ENCODE data around the gene CDH12.

The CDH12 gene

GRCh38 chr5:21847300-21847699 lies 1005.8 kb downstream of the CDH12 start:
- Histone ChIP-seq H3K36me3 (ENCODE audit: low read length) (no peaks in the 10 kb centered on the region), H3K27ac (ENCODE audit: low read depth, low read length) (no peak overlapping the region), H4K20me1 (ENCODE audit: low read depth, low read length) (no peaks in the 10 kb centered on the region), H3K4me2 (ENCODE audit: low read depth, low read length, poor library complexity, severe bottlenecking) (no peak overlapping the region), H3K9me2 (replicated peaks; ENCODE audit: insufficient read depth, low read length) (no peaks in the 10 kb centered on the region), H3K79me2 (ENCODE audit: insufficient read depth, low read length) (no peaks in the 10 kb centered on the region), H3K4me3 (ENCODE audit: insufficient read depth, low read length, poor library complexity, severe bottlenecking) (no peak overlapping the region), H3F3A (ENCODE audit: insufficient read depth) (no peaks in the 10 kb centered on the region), H2AFZ (ENCODE audit: low read depth, low read length, severe bottlenecking) (no peak overlapping the region), H3K9ac (ENCODE audit: low read length) (no peak overlapping the region), H3K27me3 (ENCODE audit: low read length) (no peaks in the 10 kb centered on the region), H3K9me3 (ENCODE audit: insufficient read depth, low read length) (no peaks in the 10 kb centered on the region; the same call in 1 of the 2 replicates)
- TF ChIP-seq CTCF (IDR thresholded peaks at IDR 0.05; ENCODE audit: insufficient read depth, low read length, poor library complexity, severe bottlenecking) (no peak), EZH2phosphoT487 (conservative IDR thresholded peaks at IDR 0.05; ENCODE audit: low read length) (no peak)

- Histone ChIP-seq H3K9me3 (ENCODE audit: insufficient read depth, low read length) (no peaks in the 10 kb centered on the region; the same call in 1 of the 2 replicates), H2AFZ (ENCODE audit: low read depth, low read length, severe bottlenecking) (no peak overlapping the region), H3K4me3 (ENCODE audit: insufficient read depth, low read length, poor library complexity, severe bottlenecking) (no peak overlapping the region), H3K27ac (ENCODE audit: low read depth, low read length) (no peak overlapping the region), H3F3A (ENCODE audit: insufficient read depth) (no peaks in the 10 kb centered on the region), H3K27me3 (ENCODE audit: low read length) (no peaks in the 10 kb centered on the region), H4K20me1 (ENCODE audit: low read depth, low read length) (no peaks in the 10 kb centered on the region), H3K36me3 (ENCODE audit: low read length) (no peaks in the 10 kb centered on the region), H3K4me2 (ENCODE audit: low read depth, low read length, poor library complexity, severe bottlenecking) (no peak overlapping the region), H3K9ac (ENCODE audit: low read length) (no peak overlapping the region), H3K79me2 (ENCODE audit: insufficient read depth, low read length) (no peaks in the 10 kb centered on the region), H3K9me2 (replicated peaks; ENCODE audit: insufficient read depth, low read length) (no peaks in the 10 kb centered on the region)
- TF ChIP-seq CTCF (IDR thresholded peaks at IDR 0.05; ENCODE audit: insufficient read depth, low read length, poor library complexity, severe bottlenecking) (no peak), EZH2phosphoT487 (conservative IDR thresholded peaks at IDR 0.05; ENCODE audit: low read length) (no peak)
These were observed 1008.2 kb downstream of the CDH12 start for GRCh38 chr5:21844960-21845359.

GRCh38 chr5:21834863-21835262 lies 1018.3 kb downstream of the CDH12 start:
- peak overlapping the region; percentile 3 for H2AFZ ChIP-seq (ENCODE audit: low read depth, low read length, severe bottlenecking)
- H4K20me1 ChIP-seq (ENCODE audit: low read depth, low read length) = no peaks in the 10 kb centered on the region
- TF ChIP-seq CTCF (IDR thresholded peaks at IDR 0.05; ENCODE audit: insufficient read depth, low read length, poor library complexity, severe bottlenecking) (no peak), EZH2phosphoT487 (conservative IDR thresholded peaks at IDR 0.05; ENCODE audit: low read length) (no peak)
- no peak overlapping the region for H3K4me3 ChIP-seq (ENCODE audit: insufficient read depth, low read length, poor library complexity, severe bottlenecking)
- no peaks in the 10 kb centered on the region for H3K36me3 ChIP-seq (ENCODE audit: low read length)
- no peaks in the 10 kb centered on the region for H3K9me2 ChIP-seq (replicated peaks; ENCODE audit: insufficient read depth, low read length)
- no peaks in the 10 kb centered on the region for H3F3A ChIP-seq (ENCODE audit: insufficient read depth)
- H3K9ac ChIP-seq (ENCODE audit: low read length) = no peak overlapping the region
- H3K79me2 ChIP-seq (ENCODE audit: insufficient read depth, low read length) = no peaks in the 10 kb centered on the region
- no peak overlapping the region for H3K27ac ChIP-seq (ENCODE audit: low read depth, low read length)
- no peaks in the 10 kb centered on the region for H3K27me3 ChIP-seq (ENCODE audit: low read length)
- peaks cover 3% of the 10 kb centered on the region; the same call in 1 of the 2 replicates for H3K9me3 ChIP-seq (ENCODE audit: insufficient read depth, low read length)
- no peak overlapping the region for H3K4me2 ChIP-seq (ENCODE audit: low read depth, low read length, poor library complexity, severe bottlenecking)
